HCT116 (cell line): ENCODE measurements around the gene PPP1R36. TPM values are rescaled to one million over a fixed set of nuclear protein-coding genes. Genes with fewer than 3 reads are reported as not detected.

ENCODE experiments used
- total RNA-seq: library from RNA; stranded (reverse); gene quantifications from one replicate; pipeline ENCODE4 v1.2.1, GENCODE V29; 2021; ENCODE audit not compliant: unreplicated experiment

Gene PPP1R36
- total RNA-seq, 1 experiment from 2014 or later = 0.47 TPM

Other genes starting within 250 kb of the PPP1R36 start
- 153 TPM for gene MTHFD1, start 161.6 kb upstream of the PPP1R36 start, total RNA-seq
- 0.54 TPM for gene AKAP5, start 84.5 kb upstream of the PPP1R36 start, total RNA-seq
- 19.0 TPM for gene ZBTB25, start 46.1 kb upstream of the PPP1R36 start, total RNA-seq
- 20.6 TPM for gene ZBTB1, start 45.2 kb upstream of the PPP1R36 start, total RNA-seq
- gene HSPA2, start 9.2 kb upstream of the PPP1R36 start, total RNA-seq = 2.5 TPM
- 55.6 TPM for gene PLEKHG3, start 154.5 kb downstream of the PPP1R36 start, total RNA-seq